Gastroesophageal sphincter (tissue), 3 donors: ENCODE measurements around the gene TCF7L2.

Source experiments
- EP300 ChIP-seq: sonication (generic); formaldehyde crosslinking; IDR thresholded peaks from one replicate; pipeline ENCODE4 v1.6.1; 2017; ENCODE audit warnings: antibody characterized with exemption, mild to moderate bottlenecking
- POLR2A ChIP-seq, 2 donors: fragments of 450-650 bp; IDR thresholded peaks; one replicate each; pipeline ENCODE4 v1.6.1; 2017; ENCODE audit warnings: antibody characterized with exemption in 2 of 2, mild to moderate bottlenecking in 2 of 2, moderate library complexity in 1 of 2
- POLR2AphosphoS5 ChIP-seq: sonication (generic); formaldehyde crosslinking; IDR thresholded peaks from one replicate; pipeline ENCODE4 v1.6.1; 2017; ENCODE audit warnings: antibody characterized with exemption
- TF ChIP-seq, protein P1 (sequence below), 4 experiments: fragments of 200-600 bp in 2 of 4; fragments of 450-650 bp in 2 of 4; sonication (generic) in 1 of 4; IDR thresholded peaks; one replicate each; pipeline ENCODE4 v1.5.1; 2017 to 2019; ENCODE audit warnings: antibody characterized with exemption in 4 of 4, mild to moderate bottlenecking in 2 of 4, moderate library complexity in 2 of 4

DNA sequence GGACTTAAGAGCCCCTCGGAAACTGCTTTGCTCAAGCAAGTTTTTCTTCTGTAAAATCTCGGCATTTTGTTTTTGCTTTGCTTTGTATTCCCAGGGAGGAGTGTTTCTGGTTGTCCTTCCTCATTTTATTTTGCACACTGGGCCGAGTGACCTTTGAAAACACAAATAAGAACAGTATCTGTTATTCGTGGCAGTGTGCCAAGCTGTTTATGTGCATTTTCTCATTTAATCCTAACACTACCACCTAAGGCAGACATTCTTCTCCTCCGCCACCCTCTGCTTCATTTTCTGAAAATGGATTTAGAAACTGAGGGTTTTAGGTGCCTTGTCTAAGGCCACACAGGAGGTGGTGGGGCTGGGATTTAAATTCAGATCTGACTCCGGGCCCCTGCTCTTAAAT, 218.5 kb downstream of the TCF7L2 start:
- TF ChIP-seq, protein P1, sequence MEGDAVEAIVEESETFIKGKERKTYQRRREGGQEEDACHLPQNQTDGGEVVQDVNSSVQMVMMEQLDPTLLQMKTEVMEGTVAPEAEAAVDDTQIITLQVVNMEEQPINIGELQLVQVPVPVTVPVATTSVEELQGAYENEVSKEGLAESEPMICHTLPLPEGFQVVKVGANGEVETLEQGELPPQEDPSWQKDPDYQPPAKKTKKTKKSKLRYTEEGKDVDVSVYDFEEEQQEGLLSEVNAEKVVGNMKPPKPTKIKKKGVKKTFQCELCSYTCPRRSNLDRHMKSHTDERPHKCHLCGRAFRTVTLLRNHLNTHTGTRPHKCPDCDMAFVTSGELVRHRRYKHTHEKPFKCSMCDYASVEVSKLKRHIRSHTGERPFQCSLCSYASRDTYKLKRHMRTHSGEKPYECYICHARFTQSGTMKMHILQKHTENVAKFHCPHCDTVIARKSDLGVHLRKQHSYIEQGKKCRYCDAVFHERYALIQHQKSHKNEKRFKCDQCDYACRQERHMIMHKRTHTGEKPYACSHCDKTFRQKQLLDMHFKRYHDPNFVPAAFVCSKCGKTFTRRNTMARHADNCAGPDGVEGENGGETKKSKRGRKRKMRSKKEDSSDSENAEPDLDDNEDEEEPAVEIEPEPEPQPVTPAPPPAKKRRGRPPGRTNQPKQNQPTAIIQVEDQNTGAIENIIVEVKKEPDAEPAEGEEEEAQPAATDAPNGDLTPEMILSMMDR (IDR thresholded peaks at IDR 0.05): no peak
- TF ChIP-seq POLR2AphosphoS5 (no peak), POLR2A (IDR thresholded peaks at IDR 0.05) (no peak), EP300 (no peak)
